Measurements from ENCODE around the gene GRK6.
"Not testable (repeated sequence)": the region's sequence is repeated elsewhere in the genome, so short reads cannot be mapped to it uniquely, and the experiment has no call there.

Gene GRK6

DNA sequence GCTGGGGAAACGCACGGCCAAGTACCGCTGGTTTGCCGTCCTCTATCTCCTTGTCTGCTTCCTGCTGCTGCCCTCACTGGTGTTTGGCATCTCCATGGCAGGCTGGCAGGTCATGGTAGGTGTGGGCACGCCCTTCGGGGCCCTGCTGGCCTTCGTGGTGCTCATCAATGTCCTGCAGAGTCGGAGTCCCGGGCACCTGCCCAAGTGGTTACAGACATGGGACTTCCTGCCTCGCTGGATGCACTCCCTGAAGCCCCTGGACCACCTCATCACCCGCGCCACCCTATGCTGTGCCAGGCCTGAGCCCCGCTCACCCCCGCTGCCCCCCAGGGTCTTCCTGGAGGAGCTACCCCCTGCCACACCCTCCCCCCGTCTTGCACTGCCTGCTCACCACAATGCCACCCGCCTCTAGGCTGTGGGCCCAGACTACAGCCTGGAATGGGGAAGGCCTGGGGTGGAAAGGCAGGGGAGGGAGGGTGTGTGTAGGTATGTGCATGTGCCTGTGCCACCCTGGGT lies 28.5 kb upstream of the GRK6 start:
- DNase-seq (ENCODE audit: low read depth in 2 of 3, low spot score in 2 of 3): no peak

- DNase-seq (ENCODE audit: low read depth in 2 of 3, low spot score in 2 of 3): no peak
These were observed 26.2 kb upstream of the GRK6 start, which contains the start of gene PFN3 for GRCh38 chr5:177399997-177400868. PFN3 (minus strand) TSS chr5:177400661; CDS start chr5:177400576, 85 bp downstream.

DNA sequence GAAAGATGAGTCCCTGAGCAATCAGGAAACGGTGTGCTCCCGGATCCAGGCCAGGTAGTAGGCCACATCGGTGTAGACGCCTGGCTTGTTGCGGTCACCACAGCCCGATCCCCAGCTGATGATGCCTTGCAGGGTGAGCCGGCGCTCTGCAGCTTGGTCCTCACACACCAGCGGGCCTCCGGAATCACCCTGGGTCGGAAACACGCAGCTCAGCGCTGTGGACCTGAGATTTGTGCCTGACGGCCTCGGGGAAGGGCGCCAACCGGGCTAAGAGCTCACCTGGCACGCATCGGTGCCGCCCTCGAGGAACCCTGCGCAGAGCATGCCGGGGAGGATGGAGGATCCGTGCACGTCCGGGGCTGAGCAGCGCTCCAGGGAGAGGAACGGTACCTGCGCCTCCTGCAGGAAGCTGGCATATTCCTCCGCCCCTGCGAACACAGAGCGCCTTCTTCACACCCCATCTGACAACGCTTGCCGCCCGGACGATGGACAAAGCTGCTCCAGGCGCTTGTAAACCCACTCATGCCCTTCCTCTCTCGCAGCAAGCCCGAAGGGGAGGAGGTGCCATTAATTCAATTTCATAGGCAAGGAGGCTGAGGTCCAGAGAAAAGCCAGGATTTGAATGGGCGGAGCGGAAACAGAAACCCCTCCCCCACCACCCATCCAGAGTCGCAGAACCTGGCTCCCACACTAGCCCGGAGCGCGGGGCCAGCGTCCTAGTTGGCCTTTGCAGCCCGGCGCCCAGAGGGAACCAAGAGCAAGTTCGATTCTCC lies 24.0 kb upstream of the GRK6 start:
- DNase-seq (ENCODE audit: low read depth in 2 of 3, low spot score in 2 of 3): peak in 2 of 3 experiments; percentile 28 to 52

- peak in 2 of 3 experiments; percentile 20 to 24 for DNase-seq (ENCODE audit: low read depth in 2 of 3, low spot score in 2 of 3)
These were observed 23.2 kb upstream of the GRK6 start for GRCh38 chr5:177403102-177403791.

GRCh38 chr5:177403792-177404640 lies 22.5 kb upstream of the GRK6 start:
- DNase-seq (ENCODE audit: low read depth in 2 of 3, low spot score in 2 of 3): peak in 2 of 3 experiments; percentile 64 to 65

DNA sequence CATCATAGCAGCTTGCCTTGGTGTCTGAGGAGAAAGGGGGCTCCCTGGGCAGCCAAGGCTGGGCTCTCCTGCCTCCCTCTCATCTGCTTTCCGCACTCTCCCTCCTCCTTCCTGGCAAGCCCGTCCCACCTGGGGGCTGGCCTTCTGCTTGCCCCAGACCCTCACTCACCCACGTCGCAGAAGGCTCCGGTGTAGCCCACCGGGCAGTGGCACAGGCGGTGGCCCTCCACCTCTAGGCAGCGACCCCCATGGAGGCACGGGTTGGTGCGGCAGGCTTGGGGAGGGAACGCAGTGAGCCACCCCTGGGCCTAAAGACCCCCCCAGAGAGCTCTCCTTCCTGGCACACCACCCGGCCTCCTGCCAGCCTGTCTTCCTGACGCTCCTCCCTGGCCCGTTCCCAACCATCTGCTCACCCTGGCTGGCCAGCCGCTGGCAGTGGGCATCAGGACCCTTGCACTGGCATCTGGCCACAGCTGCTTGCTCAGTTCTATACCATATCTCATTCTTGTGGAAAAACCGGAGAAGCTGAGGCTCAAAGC lies 21.8 kb upstream of the GRK6 start:
- DNase-seq (ENCODE audit: low read depth in 2 of 3, low spot score in 2 of 3): no peak

GRCh38 chr5:177405312-177405711 lies 21.2 kb upstream of the GRK6 start:
- DNase-seq (ENCODE audit: low read depth in 2 of 3, low spot score in 2 of 3): no peak

- no peak for DNase-seq (ENCODE audit: low read depth in 2 of 3, low spot score in 2 of 3)
These were observed 20.7 kb upstream of the GRK6 start for GRCh38 chr5:177405805-177406204.

- DNase-seq (ENCODE audit: low read depth in 2 of 3, low spot score in 2 of 3): no peak
These were observed 17.3 kb upstream of the GRK6 start, which contains the start of gene F12 for GRCh38 chr5:177409043-177409801. F12 (minus strand) TSS chr5:177409564; CDS start chr5:177409527, 37 bp downstream.

GRCh38 chr5:177410575-177410974 lies 15.9 kb upstream of the GRK6 start:
- DNase-seq (ENCODE audit: low read depth in 2 of 3, low spot score in 2 of 3): no peak

- no peak for DNase-seq (ENCODE audit: low read depth in 2 of 3, low spot score in 2 of 3)
These were observed 13.8 kb upstream of the GRK6 start for GRCh38 chr5:177412603-177413233.

- no peak for DNase-seq (ENCODE audit: low read depth in 2 of 3, low spot score in 2 of 3)
These were observed 12.0 kb upstream of the GRK6 start for GRCh38 chr5:177414481-177414880.

DNA sequence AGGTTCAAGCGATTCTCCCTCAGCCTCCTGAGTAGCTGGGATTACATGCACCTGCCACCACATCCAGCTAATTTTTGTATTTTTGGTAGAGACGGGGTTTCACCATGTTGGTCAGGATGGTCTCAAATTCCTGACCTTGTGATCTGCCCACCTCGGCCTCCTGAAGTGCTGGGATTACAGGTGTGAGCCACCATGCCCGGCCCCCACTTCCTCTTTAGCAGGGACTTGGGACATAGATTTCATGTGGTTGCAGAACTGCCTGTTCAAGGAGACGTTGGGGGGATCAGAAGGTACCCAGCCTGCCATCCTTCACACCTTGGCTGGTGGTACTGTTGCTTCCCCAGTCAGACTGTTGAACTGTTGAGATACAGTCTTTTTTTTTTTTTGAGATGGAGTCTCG lies 9.4 kb upstream of the GRK6 start:
- not testable (repeated sequence) for DNase-seq (ENCODE audit: low read depth in 2 of 3, low spot score in 2 of 3)

GRCh38 chr5:177419046-177419445 lies 7.4 kb upstream of the GRK6 start:
- no peak for DNase-seq (ENCODE audit: low read depth in 2 of 3, low spot score in 2 of 3)

- not testable (repeated sequence) for DNase-seq (ENCODE audit: low read depth in 2 of 3, low spot score in 2 of 3)
These were observed 6.0 kb upstream of the GRK6 start for GRCh38 chr5:177420472-177420871.

- DNase-seq (ENCODE audit: low read depth in 2 of 3, low spot score in 2 of 3): no peak
These were observed 5.2 kb upstream of the GRK6 start for GRCh38 chr5:177421062-177421798.

DNA sequence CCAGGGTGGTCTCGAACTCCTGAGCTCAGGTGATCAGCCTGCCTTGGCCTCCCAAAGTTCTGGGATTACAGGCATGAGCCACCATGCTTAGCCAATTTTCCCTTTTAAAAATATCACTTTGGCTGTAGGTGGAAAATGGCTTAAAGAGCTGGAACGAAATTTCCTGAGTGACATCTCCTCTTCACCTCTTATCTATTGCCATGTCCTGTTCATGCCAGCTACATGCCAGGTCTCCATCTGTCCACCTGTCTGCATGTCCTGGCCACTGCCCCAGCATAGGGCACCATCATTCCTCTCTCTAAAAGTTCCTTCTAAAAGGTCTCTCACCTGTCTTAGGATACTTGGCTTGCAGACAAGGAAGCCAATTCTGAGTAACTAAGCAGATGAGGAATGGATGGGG lies 2.8 kb upstream of the GRK6 start:
- no peak for DNase-seq (ENCODE audit: low read depth in 2 of 3, low spot score in 2 of 3)

GRCh38 chr5:177425196-177425800 lies 1.2 kb upstream of the GRK6 start:
- DNase-seq (ENCODE audit: low read depth in 2 of 3, low spot score in 2 of 3): no peak

Measured in activated CD8-positive, alpha-beta memory T cell treated with anti-CD3 and anti-CD28 coated beads for 48 hours (primary cell).